SHP77 treated with DMSO at 0.1 percent for 48 hours (cell line): Measurements from ENCODE around the gene CNOT8.
"Not testable (repeated sequence)": the region's sequence is repeated elsewhere in the genome, so short reads cannot be mapped to it uniquely, and the experiment has no call there.

Experiments used
- DNase-seq: peaks from one replicate; lab custom pipeline; 2025; lab: John Stamatoyannopoulos, UW

The CNOT8 gene

GRCh38 chr5:154865466-154866184 lies 7.2 kb downstream of the CNOT8 start:
- DNase-seq = no peak

- no peak for DNase-seq
Observed at GRCh38 chr5:154866841-154867240, 8.4 kb downstream of the CNOT8 start.

DNA sequence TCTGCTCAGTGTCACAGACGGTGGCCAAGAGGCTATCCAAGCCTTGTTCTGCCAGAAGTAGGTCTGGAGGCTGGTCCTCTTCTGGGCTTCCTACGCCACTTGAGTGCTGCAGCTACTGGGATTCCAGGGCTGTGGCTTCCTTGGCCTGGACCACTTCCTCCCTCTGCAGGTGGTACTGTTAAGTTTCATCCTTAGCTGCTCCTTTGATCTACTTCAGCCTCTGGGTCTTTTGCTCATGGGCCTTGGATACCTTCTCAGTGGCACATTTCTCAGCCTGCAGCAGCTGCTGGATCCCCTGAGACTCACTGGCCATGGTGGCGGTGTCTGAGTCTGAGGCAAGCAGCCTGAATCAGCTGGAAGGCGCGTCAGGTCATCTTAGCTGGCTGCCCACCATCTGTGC lies 10.3 kb downstream of the CNOT8 start:
- DNase-seq = no peak

DNA sequence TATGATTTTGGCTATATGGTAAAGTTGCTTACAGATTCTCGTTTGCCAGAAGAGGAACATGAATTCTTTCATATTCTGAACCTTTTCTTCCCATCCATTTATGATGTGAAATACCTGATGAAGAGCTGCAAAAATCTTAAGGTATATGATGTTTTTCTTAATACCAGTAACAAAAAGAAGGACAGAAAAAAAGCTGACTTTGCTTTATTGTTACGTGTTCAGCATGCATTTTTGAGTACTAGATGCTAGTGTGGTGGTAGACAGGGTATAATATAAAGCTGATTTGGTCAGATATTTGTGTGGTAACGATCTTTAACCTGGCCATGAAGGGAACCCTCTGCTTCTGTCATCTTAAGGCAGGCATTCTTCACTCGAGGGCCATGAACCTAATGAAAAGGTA lies 13.3 kb downstream of the CNOT8 start:
- no peak for DNase-seq

DNA sequence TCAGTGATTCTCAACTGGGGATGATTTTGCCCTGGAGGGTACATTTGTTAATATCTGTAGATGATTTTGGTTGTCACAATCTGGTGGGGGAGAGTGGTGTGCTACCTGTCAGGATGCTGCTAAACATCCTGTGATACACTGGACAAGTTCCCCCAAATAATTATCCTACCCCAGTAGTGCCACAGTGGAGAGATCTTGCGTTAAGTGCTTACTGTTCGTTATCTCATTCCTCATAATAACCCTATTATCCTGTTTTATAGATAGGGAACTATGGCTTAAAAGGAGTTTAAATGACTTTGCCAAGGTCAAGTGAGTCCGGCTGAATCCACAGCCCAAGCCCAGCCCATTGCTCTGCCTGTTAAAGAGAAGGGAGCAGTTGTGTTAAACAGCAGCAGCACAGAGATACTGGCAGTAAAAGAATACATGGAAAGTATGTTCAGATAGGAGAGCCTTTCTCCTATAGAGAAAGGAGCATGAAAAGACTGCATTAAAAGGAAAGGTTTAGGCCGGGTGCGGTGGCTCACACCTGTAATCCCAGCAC lies 15.4 kb downstream of the CNOT8 start:
- DNase-seq = no peak

DNA sequence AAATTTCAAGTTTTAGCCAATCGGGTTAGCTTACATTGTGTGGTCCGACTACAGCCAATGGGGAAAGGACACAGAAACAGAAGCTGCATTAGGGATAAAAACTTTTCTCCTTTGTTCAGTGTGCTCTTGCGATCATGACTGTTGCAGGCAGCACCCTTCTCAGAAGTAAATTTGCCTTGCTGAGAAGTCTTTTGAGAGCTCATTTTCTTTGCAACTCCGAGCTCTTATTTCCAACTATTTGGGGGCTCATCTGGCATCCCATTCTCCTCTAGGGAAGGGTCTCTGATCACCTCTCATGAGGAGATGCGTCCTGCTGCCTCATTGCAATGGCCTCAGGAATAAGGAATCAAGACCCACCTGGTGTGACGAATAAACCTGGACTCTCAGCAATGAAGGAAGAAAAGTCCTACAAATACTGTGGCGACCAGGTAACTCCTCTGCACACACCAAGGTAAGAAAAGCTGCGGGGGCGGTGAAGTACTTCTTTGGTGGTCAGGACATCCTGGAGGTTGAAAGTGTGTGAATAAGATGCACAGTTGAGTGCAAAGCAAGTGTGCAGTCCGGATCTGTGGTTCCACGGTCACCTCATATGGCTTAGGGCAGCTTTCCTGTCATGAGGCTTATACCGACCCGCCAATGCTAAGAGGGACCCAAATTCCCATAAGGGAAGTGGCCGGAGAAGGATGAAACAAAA lies 20.4 kb downstream of the CNOT8 start:
- no peak for DNase-seq

DNA sequence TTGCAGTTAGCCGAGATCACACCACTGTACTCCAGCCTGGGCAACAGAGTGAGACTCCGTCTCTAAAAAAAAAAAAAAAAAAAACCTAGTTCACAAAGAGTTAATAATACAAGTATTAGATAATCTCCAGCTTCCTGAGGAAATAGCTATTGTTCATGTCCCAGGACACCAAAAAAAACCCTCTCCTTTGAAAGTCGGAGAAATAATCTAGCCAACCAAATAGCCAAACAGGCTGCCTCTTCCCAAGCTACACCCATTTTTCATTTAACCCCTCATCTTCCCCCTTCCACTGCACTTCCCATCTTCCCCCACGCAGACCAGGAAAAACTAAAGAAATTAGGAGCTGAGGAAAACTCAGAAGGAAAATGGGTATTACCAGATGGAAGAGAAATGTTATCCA lies 23.6 kb downstream of the CNOT8 start:
- no peak for DNase-seq

DNA sequence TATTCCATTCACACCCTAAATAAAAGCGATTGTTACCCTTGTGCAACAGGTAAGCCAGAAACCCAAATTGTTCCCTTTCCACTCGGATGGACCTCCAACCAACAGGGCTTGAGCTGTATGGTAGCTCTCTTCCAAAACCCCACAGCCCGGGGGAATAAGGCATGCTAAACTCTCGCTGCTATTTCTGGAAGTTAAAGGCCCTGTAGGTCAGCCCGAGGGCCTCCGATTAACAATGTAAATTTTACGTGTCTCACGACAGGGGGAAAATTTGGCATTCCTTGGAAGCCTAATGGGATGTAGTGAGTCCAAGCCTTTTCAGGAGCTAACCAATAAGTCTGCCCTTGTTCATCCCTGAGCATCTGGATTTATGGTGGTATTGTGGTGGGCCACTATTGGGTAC lies 26.0 kb downstream of the CNOT8 start:
- no peak for DNase-seq

GRCh38 chr5:154885439-154885838 lies 27.0 kb downstream of the CNOT8 start:
- no peak for DNase-seq

- no peak for DNase-seq
Observed at GRCh38 chr5:154892369-154892771, 33.9 kb downstream of the CNOT8 start.

DNA sequence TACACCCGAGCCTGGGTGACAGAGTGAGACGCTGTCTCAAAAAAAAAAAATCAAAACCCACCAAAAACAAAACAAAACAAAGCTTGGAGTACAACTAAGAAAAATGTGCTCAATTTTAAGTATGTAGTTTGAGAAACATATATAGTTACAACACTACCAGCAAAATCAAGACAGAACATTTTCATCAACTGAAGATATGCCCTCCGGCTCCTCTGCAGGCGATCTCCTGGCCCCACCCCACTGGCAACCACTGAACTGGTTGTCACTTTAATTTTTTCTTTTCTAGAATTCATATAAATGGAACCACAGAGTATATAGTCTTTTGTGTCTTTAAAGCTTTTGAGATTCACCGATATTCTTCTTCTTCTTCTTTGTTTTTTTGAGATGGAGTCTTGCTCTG lies 35.0 kb downstream of the CNOT8 start:
- DNase-seq = no peak

DNA sequence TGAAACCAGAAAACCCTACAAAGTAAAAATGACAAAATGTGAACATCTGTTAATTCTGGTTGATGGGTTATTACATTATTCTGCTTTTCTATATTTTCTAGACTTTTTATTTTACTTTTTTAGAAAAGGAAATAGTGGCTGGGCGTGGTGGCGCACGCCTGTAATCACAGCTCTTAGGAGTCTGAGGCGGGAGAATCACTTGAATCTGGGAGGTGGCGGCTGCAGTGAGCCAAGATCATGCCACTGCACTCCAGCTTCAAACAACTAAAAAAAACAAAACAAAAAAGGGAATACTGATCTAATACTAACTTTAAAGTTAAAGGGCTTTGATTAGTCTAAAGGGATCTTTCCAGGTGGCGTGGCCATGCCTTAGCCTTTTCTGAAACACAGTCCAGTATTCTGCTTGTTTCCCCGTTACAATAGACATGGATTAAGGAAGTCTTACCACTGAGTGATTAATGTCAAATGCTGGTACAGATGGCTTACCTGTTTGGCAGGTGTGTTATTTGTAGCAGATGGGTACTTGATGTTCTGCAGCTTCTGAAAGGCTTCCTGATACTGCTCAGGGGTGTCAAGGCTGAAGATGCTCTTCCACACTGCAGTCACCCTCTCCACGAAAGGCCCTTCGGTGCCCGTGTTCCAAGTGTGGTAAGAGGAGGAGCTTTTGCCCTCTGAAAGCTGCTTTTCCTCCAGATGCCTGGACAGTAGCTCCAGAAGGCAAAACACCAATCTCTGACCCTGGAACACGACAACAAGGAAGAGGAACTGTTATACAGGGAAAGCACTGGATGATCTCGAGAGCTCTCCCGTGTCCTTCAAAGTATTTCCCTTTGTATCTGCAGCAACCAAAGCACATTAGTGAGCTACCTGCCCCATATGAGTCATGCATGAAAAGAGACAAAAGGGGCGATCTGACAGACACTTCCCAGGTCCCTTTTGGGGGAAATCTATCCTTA lies 37.5 kb downstream of the CNOT8 start:
- DNase-seq = no peak

DNA sequence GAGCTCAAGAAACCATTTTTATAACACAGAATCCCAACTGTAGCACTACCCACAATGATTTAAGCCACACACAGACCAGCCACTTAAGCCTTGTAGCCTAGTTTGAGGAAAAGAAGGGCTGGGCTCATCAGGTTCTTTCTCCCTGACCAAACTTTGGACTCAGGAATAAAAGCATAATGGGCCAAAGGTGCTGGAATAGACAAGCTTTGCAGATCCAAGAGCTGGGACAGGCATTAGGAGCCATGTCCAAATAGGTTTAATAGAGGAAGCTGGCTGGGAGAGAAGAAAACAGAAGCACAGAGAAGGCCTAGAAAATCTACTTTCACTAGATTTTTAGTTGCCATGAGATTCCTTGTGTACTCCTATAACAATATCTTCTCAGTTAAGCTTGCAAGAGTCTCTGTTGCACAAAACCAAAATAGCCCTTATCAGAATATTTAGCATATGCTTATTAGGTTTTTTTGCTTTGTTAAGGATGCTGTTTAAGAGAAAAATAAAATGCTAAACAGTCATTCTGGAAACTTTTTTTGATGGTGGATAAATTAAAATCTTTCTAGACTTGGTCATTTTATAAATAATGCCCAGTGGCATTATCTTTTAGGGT lies 38.2 kb downstream of the CNOT8 start:
- no peak for DNase-seq

- DNase-seq = no peak
Observed at GRCh38 chr5:154898210-154898609, 39.8 kb downstream of the CNOT8 start.

DNA sequence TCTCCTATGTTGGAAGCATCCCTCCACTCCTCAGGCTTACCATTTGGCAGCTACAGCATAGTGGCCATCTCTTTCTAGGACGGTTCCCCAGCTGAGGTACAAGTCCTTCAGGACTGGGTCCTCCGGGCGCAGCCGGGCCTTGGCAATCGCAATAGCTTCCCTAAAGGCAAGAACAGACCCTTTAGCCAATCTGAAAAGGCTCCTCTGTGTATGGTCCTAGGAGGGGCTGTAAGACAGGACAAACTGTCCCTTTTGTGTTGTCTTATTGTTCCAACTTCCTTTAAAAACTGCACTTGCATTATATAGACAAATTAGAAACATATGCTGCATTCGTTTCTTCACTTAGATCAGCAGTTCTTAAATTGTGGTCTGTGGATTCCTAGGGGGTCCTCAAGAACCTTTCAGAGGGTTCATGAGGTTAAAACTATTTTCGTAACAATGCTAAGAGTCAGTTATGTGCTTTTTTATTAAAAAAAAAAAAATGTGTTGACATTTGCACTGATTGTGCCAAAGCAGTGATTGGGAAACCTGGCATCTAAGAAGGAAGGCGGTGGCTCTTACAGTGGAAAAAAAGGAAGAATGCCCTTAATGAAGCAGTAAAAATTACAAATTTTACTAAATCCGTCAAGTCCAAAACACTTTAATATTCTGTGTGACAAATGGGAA lies 40.9 kb downstream of the CNOT8 start:
- DNase-seq = no peak

- DNase-seq = no peak
Observed at GRCh38 chr5:154900066-154900465, 41.6 kb downstream of the CNOT8 start.

GRCh38 chr5:154901276-154901675 lies 42.8 kb downstream of the CNOT8 start:
- no peak for DNase-seq

DNA sequence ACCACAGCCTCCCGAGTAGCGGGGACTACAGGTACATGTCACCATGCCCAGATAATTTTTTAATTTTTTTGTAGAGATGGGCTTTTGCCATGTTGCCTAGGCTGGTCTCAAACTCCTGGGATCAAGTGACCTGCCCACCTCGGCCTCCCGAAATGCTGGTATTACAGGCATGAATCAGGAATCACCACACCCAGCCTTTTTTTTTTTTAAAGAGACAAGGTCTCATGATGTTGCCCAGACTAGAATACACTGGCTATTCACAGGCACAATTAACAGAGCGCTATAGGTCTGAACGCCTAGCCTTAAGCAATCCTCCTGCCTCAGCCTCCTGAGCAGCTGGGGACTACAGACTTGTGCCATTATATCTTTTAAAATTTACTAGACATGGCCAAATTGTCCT lies 43.5 kb downstream of the CNOT8 start:
- no peak for DNase-seq

DNA sequence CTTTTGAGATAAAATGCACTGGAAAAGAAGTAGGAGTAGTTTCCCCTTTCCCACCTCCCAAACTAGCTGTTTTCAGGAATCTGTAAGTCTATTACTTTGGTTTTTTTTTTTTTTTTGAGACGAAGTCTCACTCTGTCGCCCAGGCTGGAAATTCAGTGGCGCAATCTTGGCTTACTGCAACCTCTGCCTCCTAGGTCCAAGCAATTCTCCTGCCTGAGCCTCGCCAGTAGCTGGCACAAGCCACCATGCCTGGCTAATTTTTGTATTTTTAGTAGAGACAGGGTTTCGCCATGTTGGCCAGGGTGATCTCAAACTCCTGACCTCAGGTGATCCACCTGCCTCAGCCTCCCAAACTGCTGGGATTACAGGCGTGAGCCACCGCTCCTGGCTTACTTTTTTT lies 47.2 kb downstream of the CNOT8 start:
- not testable (repeated sequence) for DNase-seq

DNA sequence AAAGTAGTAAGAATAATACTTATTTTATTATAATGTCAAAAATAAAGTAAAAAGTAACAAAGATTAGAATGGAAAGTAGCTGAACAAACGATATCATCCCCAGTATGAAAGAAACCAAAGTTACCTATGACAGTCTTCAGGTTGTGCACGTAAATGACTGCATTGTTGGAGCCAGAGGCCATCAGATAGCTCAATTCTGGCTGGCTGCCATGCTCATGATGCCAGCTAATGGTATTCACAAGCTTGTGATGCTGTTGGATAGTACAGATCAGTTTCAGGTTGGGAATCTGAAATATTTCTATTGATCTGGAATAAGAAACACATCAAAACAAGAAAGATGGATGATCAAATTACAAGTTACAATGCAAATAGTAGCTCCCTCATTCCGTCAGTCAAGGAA lies 58.4 kb downstream of the CNOT8 start:
- no peak for DNase-seq

DNA sequence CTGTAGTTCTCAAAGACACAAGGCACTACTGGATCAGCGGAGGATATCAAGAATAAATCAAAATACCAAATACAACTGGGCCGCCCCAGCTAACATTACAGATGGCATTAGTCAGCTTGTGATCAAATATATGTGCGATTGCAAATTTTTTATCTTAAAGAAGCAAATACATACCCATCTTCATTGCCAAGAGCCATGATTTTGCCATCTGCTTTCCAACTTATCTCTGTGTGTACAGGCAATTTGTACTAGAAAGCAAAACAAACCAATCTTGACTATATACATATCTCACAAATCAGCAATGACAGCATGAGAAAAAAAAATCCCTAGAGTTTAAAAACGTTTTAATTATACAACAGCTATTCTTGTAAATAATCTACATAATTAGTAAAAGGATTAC lies 59.3 kb downstream of the CNOT8 start:
- no peak for DNase-seq
